NCI-H1105 treated with DMSO at 0.1 percent for 48 hours (cell line): ENCODE results near the gene RACK1.
"Not testable (repeated sequence)": the region's sequence is repeated elsewhere in the genome, so short reads cannot be mapped to it uniquely, and the experiment has no call there.

Source experiments
- DNase-seq: peaks from one replicate; lab custom pipeline; 2025; lab: John Stamatoyannopoulos, UW

RACK1 gene

DNA sequence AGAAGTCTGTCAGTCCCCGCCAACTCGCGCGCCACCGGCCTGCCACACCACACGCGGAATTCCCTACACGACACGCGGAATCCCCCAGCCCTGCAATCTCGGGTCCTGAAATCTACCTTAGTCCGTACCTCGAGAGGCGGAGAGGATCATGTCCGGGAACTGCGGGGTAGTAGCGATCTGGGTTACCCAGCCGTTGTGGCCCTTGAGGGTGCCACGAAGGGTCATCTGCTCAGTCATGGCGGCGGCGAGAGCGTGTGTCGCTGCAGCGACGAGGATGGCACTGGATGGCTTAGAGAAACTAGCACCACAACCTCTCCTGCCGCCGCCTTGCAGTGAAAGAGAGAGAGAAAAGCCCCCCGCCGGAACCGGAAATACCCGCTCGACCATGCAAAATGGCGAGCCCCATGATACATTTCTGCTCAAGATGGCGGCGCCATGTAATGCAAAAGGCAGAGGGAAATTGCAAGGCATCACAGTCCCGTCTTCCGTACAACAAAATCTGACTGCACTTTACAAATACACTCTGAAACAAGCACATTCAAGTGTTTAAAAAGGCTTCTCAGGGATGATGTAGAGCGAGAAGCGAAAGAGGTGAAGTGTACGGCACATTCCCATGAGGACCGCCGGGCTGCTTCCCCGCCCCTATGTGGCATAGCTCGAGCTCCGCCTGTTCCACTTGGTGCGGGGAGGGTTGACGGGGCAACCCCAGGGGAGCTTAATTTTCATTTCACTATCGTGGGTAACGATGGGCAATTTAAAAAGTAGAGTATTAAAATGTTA lies at the start of gene RACK1:
TSS of gene RACK1 (minus strand) at position 343 of the 780 bp plus-strand sequence. CDS start at position 237, 106 bp downstream.
- DNase-seq, result no peak

DNA sequence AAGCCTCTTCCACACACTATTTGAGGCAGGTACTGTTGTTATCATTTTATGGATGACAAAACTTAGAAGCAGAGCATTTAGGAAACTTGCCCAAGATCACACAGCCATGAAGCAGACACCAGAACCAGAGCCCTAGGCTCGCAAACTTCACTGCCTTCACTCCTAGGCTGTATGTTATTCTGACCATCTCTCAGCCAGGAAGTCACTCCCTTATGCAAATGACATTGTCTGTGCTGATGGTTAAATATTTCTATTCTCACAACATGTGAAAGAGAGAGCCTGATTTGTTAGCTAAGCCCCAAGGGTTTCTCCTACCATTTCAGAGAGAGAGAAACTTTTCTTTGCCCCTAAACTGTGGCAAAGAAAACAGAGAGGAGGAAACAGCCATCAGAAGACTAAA lies 43.6 kb upstream of the RACK1 start:
- not testable (repeated sequence) for DNase-seq

GRCh38 chr5:181285962-181286705 lies 42.4 kb upstream of the RACK1 start:
- not testable (repeated sequence) for DNase-seq

GRCh38 chr5:181283841-181284755 lies 40.4 kb upstream of the RACK1 start:
- not testable (repeated sequence) for DNase-seq

- no peak for DNase-seq
Measured at GRCh38 chr5:181283347-181283746, 39.6 kb upstream of the RACK1 start.

- DNase-seq, result no peak
Measured at GRCh38 chr5:181282874-181283273, 39.2 kb upstream of the RACK1 start.

DNA sequence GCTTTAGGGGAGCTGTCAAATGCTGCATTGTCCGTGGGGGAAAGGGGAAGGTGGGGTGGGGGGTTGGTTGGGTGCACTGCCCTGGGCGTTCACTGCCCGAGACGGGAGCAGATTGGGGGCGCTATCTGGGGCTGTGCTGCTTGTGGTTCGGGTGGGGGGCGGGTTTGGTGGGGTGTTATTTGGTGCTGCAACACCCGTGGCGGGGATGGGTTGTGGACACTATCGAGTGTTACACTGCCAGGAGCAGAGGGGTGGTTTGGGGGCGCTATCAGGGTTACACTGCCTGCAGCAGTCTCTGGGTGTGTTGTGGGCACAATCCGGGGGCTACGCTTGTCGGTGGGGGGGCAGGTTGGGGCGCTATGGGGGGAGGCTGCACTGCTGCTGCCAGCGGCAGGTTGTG lies 38.7 kb upstream of the RACK1 start:
- not testable (repeated sequence) for DNase-seq

DNA sequence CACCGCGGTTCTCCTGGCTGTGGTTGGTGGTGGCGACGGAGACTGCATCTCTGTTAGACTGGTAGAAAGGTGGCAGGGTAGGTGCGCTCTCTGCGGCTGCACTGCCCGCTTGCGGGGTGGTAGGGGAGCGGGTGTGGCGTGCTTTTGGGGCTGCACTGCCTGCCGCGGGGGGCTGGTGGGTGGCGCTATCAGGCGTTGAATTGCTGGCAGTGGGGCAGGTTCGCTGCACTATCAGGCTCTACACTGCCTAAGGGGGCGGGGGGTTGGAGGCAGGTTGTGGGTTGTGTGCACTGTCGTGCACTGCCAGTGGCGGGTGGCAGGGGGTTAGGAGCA lies 38.2 kb upstream of the RACK1 start:
- DNase-seq, result no peak

- DNase-seq, result no peak
Measured at GRCh38 chr5:181281077-181281983, 37.6 kb upstream of the RACK1 start.

DNA sequence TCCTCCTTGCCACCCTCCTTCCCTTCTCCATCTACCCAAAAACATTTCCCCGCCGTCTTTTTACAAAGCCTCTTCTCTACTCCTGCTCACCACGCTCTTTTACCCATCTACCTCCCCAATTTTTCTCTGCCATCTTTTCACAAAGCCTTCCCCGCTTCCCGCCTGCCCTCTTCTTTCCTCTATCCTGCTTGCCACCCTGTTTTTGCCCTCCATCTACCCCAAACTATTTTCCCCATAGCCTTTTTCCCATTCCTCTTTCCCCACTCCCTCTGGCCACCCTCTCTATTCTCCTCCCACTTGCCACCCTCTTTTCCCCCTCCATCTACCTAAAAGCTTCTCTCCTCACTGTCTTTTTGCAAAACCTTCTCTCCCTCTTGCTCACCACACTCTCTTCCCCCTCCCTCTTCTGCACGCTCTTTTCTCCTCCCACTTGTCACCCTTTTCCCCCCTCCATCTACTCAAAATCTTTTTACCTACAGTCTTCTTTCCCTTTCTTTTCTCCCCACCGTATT lies 36.6 kb upstream of the RACK1 start:
- no peak for DNase-seq

DNA sequence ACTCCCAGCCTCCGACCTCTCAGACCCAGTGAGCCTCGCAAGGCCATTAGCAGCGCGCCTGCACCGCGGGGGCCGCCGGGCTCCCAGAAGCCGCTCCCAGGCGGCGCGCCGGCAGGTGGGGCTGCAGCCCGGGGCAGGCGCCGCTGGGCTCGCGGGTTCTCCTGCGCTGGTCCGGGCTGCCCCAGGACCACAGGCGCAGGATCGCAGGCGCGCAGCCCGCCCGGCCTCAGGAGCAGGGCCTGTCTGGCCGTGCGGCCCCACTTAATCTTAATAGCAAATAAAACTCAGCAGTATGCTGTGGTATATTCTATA lies 29.7 kb upstream of the RACK1 start:
- DNase-seq, result not testable (repeated sequence)

- DNase-seq, result no peak
Measured at GRCh38 chr5:181271081-181271480, 27.4 kb upstream of the RACK1 start.

- DNase-seq, result not testable (repeated sequence)
Measured at GRCh38 chr5:181267907-181268306, 24.2 kb upstream of the RACK1 start.

DNA sequence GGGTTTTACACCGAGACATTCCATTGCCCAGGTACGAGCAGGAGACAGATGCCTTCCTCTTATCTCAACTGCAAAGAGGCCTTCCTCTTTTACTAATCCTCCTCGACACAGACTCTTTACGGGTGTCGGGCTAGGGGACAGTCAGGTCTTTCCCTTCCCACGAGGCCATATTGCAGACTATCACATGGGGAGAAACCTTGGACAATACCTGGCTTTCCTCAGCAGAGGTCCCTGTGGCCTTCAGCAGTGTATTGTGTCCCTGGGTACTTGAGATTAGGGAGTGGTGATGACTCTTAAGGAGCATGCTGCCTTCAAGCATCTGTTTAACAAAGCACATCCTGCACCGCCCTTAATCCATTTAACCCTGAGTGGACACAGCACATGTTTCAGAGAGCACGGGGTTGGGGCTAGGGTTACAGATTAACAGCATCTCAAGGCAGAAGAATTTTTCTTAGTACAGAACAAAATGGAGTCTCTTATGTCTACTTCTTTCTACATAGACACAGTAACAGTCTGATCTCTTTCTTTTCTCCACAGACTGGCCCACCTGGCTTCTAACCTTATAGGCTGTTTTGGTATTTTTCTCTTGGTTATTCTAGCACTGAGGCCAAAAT lies 23.7 kb upstream of the RACK1 start:
- not testable (repeated sequence) for DNase-seq

DNA sequence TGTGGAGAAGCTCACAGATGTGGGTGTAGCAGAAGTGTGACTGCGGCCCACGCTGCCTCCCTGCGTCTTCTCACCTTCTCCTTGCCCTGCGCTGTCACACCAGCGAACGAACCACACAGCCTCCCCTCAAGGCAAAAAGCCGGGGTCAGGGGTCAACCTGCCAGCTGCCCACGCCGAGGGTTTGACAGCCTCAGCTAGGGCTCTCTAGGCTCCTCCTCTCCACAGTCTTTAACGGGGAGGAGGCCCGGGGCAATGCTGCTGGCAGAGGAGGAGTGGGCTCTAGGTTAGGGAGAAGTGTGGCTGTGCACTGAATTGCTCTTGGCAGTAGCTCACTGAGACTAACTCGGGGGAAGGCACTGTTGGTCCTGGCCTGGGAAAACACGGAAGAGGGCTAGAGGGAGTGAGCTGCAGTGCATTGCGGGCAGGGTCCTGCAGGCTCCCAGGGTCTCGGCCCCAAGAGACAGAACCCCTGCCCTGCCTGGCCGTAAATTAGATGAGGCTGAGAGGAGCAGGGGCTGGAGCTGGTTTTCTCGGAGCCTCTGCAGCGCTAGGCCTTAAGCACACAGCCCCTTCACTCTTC lies 21.5 kb upstream of the RACK1 start:
- no peak for DNase-seq

- DNase-seq, result no peak
Measured at GRCh38 chr5:181263633-181264032, 19.9 kb upstream of the RACK1 start.

- DNase-seq, result no peak
Measured at GRCh38 chr5:181261320-181262049, 17.8 kb upstream of the RACK1 start.

- DNase-seq, result no peak
Measured at GRCh38 chr5:181260720-181261319, 17.1 kb upstream of the RACK1 start, which contains the start of gene TRIM52. Gene TRIM52, minus strand, starts transcription at chr5:181261143. Its CDS starts 330 bp downstream, at chr5:181260813.
